ENCODE results near the gene TBC1D2.

Gene TBC1D2

GRCh38 chr9:98219794-98220370, 35.6 kb downstream of the TBC1D2 start:
- H3K4me1 Mint-ChIP-seq (ENCODE audit: low read depth): no peaks in the 10 kb centered on the region
- no peaks in the 10 kb centered on the region for H3K27me3 Mint-ChIP-seq
- no peaks in the 10 kb centered on the region for H3K36me3 Mint-ChIP-seq (ENCODE audit: low read depth)
- H3K9me3 Mint-ChIP-seq: no peaks in the 10 kb centered on the region
- H3K4me3 Mint-ChIP-seq: no peak overlapping the region
- H3K27ac Mint-ChIP-seq: no peak overlapping the region

DNA sequence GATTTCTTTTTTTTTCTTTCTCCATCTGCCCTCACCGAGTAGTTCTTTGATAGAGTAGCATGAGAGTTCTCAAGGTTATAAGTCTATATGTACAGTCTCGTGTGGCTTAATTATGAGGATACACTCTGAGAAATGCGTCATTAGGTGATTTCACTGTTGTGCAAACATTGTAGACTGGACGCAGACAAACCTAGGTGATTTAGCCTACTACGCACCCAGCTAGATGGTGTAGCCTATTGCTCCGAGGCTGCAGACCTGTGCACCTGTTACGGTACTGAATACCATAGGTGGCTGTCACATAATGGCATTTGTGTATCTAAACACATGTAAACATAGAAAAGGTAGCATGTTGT, 36.1 kb downstream of the TBC1D2 start:
- Mint-ChIP-seq H3K27me3 (no peaks in the 10 kb centered on the region), H3K4me1 (ENCODE audit: low read depth) (no peaks in the 10 kb centered on the region), H3K4me3 (no peak overlapping the region), H3K9me3 (no peaks in the 10 kb centered on the region), H3K36me3 (ENCODE audit: low read depth) (no peaks in the 10 kb centered on the region), H3K27ac (no peak overlapping the region)

DNA sequence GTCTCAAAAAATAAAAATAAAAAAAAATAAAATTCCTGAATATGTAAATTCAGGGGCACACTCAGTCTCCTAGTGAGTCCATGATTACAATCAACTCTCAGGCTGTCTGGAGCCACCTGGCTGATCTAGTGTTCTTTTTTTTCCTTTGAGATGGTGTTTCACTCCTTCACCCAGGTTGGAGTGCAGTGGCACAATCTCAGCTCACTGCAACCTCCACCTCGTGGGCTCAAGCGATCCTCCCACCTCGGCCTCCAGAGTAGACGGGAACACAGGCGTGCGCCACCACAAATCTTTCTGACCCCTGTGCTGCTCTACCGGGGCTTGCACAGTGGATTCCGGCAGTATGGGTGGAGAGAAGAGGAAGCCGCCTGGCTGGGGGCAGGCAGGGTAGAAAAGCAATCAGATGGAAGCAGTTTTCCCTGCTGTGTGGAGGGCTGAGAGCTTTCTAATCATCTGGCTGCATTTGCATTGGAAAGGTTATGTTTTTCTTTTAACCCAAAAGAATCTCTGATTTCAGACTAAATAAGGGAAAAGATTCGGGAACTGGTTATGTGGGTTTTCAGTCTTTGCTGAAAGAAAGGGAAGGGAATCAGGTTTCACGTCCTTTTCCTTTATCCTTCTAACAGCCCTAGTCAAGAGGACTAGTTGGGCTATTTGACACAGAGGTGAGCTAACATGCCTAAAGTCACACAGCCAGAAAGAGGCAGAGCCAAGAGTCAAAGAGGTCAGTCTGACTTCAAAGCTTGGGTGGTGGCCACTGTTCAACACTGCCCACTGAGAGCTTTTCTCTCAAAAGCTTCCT, 36.7 kb downstream of the TBC1D2 start:
- H3K27ac Mint-ChIP-seq: no peak overlapping the region
- no peaks in the 10 kb centered on the region for H3K9me3 Mint-ChIP-seq
- no peaks in the 10 kb centered on the region for H3K27me3 Mint-ChIP-seq
- H3K4me3 Mint-ChIP-seq: no peak overlapping the region
- no peaks in the 10 kb centered on the region for H3K36me3 Mint-ChIP-seq (ENCODE audit: low read depth)
- no peaks in the 10 kb centered on the region for H3K4me1 Mint-ChIP-seq (ENCODE audit: low read depth)

DNA sequence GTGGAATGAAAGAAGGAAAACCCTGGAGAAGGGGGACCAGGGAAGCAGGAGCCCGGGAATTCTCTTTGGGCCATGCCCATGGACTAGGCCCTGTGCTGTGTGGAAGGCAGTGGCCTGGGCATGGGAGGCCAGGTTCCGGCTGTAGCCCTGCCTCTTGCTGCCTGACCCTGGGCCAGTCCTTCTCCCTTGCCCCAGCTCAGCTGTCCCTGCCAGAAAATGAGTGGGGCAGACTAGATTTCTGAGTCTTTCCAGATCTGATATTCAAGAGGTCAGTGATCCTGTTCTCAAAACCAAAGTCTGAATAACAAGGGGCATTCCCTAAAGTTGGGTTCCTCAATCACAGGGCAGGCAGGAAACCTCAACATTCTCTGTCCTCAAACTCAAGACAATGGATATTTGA, 38.2 kb downstream of the TBC1D2 start:
- Mint-ChIP-seq H3K9me3 (no peaks in the 10 kb centered on the region), H3K4me1 (ENCODE audit: low read depth) (no peaks in the 10 kb centered on the region), H3K4me3 (no peak overlapping the region), H3K27ac (no peak overlapping the region), H3K27me3 (no peaks in the 10 kb centered on the region), H3K36me3 (ENCODE audit: low read depth) (no peaks in the 10 kb centered on the region)

DNA sequence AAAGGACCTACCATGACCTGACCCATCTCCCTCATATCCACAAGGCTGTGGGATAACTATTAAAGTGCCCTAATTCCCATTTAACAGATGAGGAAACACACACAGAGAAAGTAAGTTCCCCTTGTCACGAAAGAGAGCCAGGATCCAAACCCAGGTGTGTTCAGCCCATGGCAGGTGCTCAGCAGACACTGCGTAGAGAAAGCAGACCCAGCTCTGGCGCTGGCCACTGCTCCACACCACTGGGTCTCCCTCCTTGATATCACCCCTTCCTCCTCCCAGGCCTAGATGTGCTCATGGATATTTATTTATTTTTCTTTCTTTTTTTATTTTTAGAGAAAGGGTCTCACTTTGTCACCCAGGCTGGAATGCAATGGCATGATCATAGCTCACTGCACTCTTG, 39.1 kb downstream of the TBC1D2 start:
- Mint-ChIP-seq H3K9me3 (no peaks in the 10 kb centered on the region), H3K27me3 (no peaks in the 10 kb centered on the region), H3K4me3 (no peak overlapping the region), H3K36me3 (ENCODE audit: low read depth) (no peaks in the 10 kb centered on the region), H3K27ac (no peak overlapping the region), H3K4me1 (ENCODE audit: low read depth) (no peaks in the 10 kb centered on the region)

GRCh38 chr9:98215821-98216220, 39.6 kb downstream of the TBC1D2 start:
- Mint-ChIP-seq H3K36me3 (ENCODE audit: low read depth) (no peaks in the 10 kb centered on the region), H3K9me3 (no peaks in the 10 kb centered on the region), H3K27ac (no peak overlapping the region)

DNA sequence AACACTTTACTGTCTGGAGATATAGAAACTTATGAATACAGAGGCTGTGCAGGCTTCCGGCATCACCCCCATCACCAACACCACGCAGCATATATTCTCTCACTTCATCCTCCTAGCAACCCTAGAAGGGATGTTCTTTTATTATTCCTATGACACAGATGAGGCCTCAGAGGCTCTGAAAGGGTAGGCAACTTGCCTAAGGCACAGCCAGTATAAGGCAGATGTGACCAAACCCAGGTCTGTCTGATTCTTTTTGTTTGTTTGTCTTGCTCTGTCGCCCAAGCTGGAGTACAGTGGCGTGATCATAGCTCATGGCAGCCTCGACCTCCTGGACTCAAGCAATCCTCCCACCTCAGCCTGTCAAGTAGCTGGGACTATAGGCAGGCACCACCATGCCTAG, 40.2 kb downstream of the TBC1D2 start:
- Mint-ChIP-seq H3K36me3 (ENCODE audit: low read depth) (no peaks in the 10 kb centered on the region), H3K4me3 (no peak overlapping the region), H3K9me3 (no peaks in the 10 kb centered on the region), H3K4me1 (ENCODE audit: low read depth) (no peaks in the 10 kb centered on the region), H3K27ac (no peak overlapping the region), H3K27me3 (no peaks in the 10 kb centered on the region)

More at GRCh38 chr9:98215821-98216220, 39.6 kb downstream of the TBC1D2 start:
- H3K4me3 Mint-ChIP-seq: no peak overlapping the region
- no peaks in the 10 kb centered on the region for H3K27me3 Mint-ChIP-seq
- no peaks in the 10 kb centered on the region for H3K4me1 Mint-ChIP-seq (ENCODE audit: low read depth)

GRCh38 chr9:98214811-98215210, 40.6 kb downstream of the TBC1D2 start:
- Mint-ChIP-seq H3K36me3 (ENCODE audit: low read depth) (no peaks in the 10 kb centered on the region), H3K4me3 (no peak overlapping the region), H3K27ac (no peak overlapping the region), H3K9me3 (no peaks in the 10 kb centered on the region), H3K4me1 (ENCODE audit: low read depth) (no peaks in the 10 kb centered on the region), H3K27me3 (no peaks in the 10 kb centered on the region)

- H3K27me3 Mint-ChIP-seq: no peaks in the 10 kb centered on the region
- H3K4me1 Mint-ChIP-seq (ENCODE audit: low read depth): no peaks in the 10 kb centered on the region
- no peaks in the 10 kb centered on the region for H3K36me3 Mint-ChIP-seq (ENCODE audit: low read depth)
- no peaks in the 10 kb centered on the region for H3K9me3 Mint-ChIP-seq
- no peak overlapping the region for H3K4me3 Mint-ChIP-seq
- H3K27ac Mint-ChIP-seq: no peak overlapping the region
Observed at GRCh38 chr9:98211260-98211659, 44.2 kb downstream of the TBC1D2 start.

GRCh38 chr9:98210435-98210834, 45.0 kb downstream of the TBC1D2 start:
- Mint-ChIP-seq H3K4me3 (no peak overlapping the region), H3K36me3 (ENCODE audit: low read depth) (no peaks in the 10 kb centered on the region), H3K27me3 (no peaks in the 10 kb centered on the region), H3K27ac (no peak overlapping the region), H3K9me3 (no peaks in the 10 kb centered on the region), H3K4me1 (ENCODE audit: low read depth) (no peaks in the 10 kb centered on the region)

- H3K4me3 Mint-ChIP-seq: no peak overlapping the region
- no peaks in the 10 kb centered on the region for H3K27me3 Mint-ChIP-seq
- H3K36me3 Mint-ChIP-seq (ENCODE audit: low read depth): no peaks in the 10 kb centered on the region
- H3K4me1 Mint-ChIP-seq (ENCODE audit: low read depth): no peaks in the 10 kb centered on the region
- H3K27ac Mint-ChIP-seq: no peak overlapping the region
- H3K9me3 Mint-ChIP-seq: no peaks in the 10 kb centered on the region
Observed at GRCh38 chr9:98209530-98209929, 45.9 kb downstream of the TBC1D2 start.

- no peaks in the 10 kb centered on the region for H3K9me3 Mint-ChIP-seq
Observed at GRCh38 chr9:98208635-98209034, 46.8 kb downstream of the TBC1D2 start.

DNA sequence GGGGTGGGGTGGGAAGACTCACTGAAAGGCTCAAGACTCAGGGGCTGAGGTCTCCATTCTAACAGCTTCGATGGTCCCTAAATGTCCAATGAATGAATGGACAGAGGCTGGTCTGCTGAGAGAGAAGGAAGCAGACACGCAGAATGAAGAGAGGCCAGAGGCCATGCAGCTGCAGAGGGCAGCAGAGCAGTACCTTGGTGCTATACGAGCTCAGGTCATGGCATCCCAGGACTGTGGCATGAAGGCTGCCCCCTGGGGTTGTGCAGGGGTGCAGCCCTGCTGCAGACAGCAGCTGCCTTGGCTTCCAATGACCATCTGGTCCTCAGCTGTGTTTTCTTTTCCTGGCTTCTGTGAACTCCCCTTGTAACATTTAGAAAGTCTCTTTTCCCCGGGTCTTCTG, 47.8 kb downstream of the TBC1D2 start:
- H3K27ac Mint-ChIP-seq: no peak overlapping the region
- no peaks in the 10 kb centered on the region for H3K36me3 Mint-ChIP-seq (ENCODE audit: low read depth)
- H3K27me3 Mint-ChIP-seq: no peaks in the 10 kb centered on the region
- no peaks in the 10 kb centered on the region for H3K4me1 Mint-ChIP-seq (ENCODE audit: low read depth)
- no peaks in the 10 kb centered on the region for H3K9me3 Mint-ChIP-seq
- no peak overlapping the region for H3K4me3 Mint-ChIP-seq

More at GRCh38 chr9:98208635-98209034, 46.8 kb downstream of the TBC1D2 start:
- Mint-ChIP-seq H3K4me3 (no peak overlapping the region), H3K36me3 (ENCODE audit: low read depth) (no peaks in the 10 kb centered on the region), H3K4me1 (ENCODE audit: low read depth) (no peaks in the 10 kb centered on the region), H3K27me3 (no peaks in the 10 kb centered on the region), H3K27ac (no peak overlapping the region)

DNA sequence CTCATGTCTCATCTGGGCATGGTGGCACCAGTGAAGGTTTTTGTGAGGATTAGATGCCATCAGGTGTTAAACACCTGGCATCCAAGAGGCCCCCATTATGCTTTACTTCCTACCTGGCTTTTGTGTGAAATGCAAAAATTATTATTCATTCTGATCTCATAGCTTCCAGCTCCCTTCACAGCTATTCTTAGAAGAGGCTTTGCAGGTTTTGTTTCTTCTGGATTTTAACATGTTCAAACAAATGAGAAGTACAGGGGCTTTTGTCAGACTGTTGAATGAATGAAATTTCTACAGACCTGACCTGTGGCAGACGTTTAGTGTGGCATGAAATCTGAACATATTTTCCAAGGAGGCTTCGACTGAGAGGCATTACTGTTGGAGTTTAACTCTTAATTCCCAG, 48.7 kb downstream of the TBC1D2 start:
- H3K27ac Mint-ChIP-seq: no peak overlapping the region
- H3K9me3 Mint-ChIP-seq: no peaks in the 10 kb centered on the region
- no peak overlapping the region for H3K4me3 Mint-ChIP-seq

GRCh38 chr9:98204692-98205091, 50.8 kb downstream of the TBC1D2 start:
- Mint-ChIP-seq H3K4me1 (ENCODE audit: low read depth) (no peaks in the 10 kb centered on the region), H3K27me3 (no peaks in the 10 kb centered on the region), H3K9me3 (no peaks in the 10 kb centered on the region), H3K27ac (no peak overlapping the region), H3K36me3 (ENCODE audit: low read depth) (no peaks in the 10 kb centered on the region), H3K4me3 (no peak overlapping the region)

More for the DNA sequence above, 48.7 kb downstream of the TBC1D2 start:
- H3K27me3 Mint-ChIP-seq: no peaks in the 10 kb centered on the region
- no peaks in the 10 kb centered on the region for H3K4me1 Mint-ChIP-seq (ENCODE audit: low read depth)
- no peaks in the 10 kb centered on the region for H3K36me3 Mint-ChIP-seq (ENCODE audit: low read depth)

DNA sequence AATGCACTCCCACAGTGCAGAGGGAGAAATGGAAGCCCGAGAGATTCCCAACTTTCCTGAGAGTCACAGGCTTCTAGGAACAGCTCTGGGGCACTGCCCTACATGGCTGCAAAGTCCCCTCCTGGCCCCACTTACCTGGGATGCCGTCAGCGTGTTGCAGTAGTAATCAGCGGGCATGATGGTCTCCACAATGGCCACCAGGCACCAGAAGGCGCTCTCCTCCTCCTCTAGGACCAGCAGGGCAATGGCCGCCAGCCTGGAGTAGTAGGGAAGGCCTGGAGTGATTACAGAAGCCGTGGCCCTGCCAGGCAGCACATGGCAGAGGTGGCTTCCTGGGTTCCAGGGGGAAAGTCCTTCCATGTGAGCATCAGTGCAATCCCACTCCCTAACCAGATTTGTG, 52.3 kb downstream of the TBC1D2 start:
- no peak overlapping the region for H3K27ac Mint-ChIP-seq
- H3K9me3 Mint-ChIP-seq: no peaks in the 10 kb centered on the region
- no peaks in the 10 kb centered on the region for H3K27me3 Mint-ChIP-seq
- H3K4me1 Mint-ChIP-seq (ENCODE audit: low read depth): no peaks in the 10 kb centered on the region
- H3K36me3 Mint-ChIP-seq (ENCODE audit: low read depth): no peaks in the 10 kb centered on the region
- no peak overlapping the region for H3K4me3 Mint-ChIP-seq
